Measurements from ENCODE around the gene EXOC4.

EXOC4 gene

GRCh38 chr7:133724148-133724547 lies 471.3 kb downstream of the EXOC4 start:
- no peak for DNase-seq

GRCh38 chr7:133724694-133725093 lies 471.8 kb downstream of the EXOC4 start:
- no peak for DNase-seq

GRCh38 chr7:133727476-133728214 lies 474.8 kb downstream of the EXOC4 start:
- DNase-seq: no peak

GRCh38 chr7:133730360-133730759 lies 477.5 kb downstream of the EXOC4 start:
- no peak for DNase-seq

GRCh38 chr7:133733401-133733800 lies 480.5 kb downstream of the EXOC4 start:
- DNase-seq: no peak

- DNase-seq: no peak
These were observed 482.3 kb downstream of the EXOC4 start for GRCh38 chr7:133735222-133735621.

- DNase-seq: no peak
These were observed 486.9 kb downstream of the EXOC4 start for GRCh38 chr7:133739817-133740216.

- no peak for DNase-seq
These were observed 488.2 kb downstream of the EXOC4 start for GRCh38 chr7:133741078-133741477.

GRCh38 chr7:133741703-133742102 lies 488.8 kb downstream of the EXOC4 start:
- no peak for DNase-seq

- no peak for DNase-seq
These were observed 490.0 kb downstream of the EXOC4 start for GRCh38 chr7:133742709-133743538.

- no peak for DNase-seq
These were observed 491.6 kb downstream of the EXOC4 start for GRCh38 chr7:133744451-133744850.

- DNase-seq: no peak
These were observed 493.4 kb downstream of the EXOC4 start for GRCh38 chr7:133746305-133746704.

- no peak for DNase-seq
These were observed 494.0 kb downstream of the EXOC4 start for GRCh38 chr7:133746847-133747246.

GRCh38 chr7:133748443-133749407 lies 495.8 kb downstream of the EXOC4 start:
- no peak for DNase-seq

- DNase-seq: no peak
These were observed 497.4 kb downstream of the EXOC4 start for GRCh38 chr7:133750287-133750686.

GRCh38 chr7:133751079-133751478 lies 498.2 kb downstream of the EXOC4 start:
- no peak for DNase-seq

- no peak for DNase-seq
These were observed 500.6 kb downstream of the EXOC4 start for GRCh38 chr7:133753513-133753912.

- DNase-seq: no peak
These were observed 501.8 kb downstream of the EXOC4 start for GRCh38 chr7:133754708-133755107.

- DNase-seq: no peak
These were observed 503.0 kb downstream of the EXOC4 start for GRCh38 chr7:133755901-133756300.

GRCh38 chr7:133761443-133761842 lies 508.6 kb downstream of the EXOC4 start:
- DNase-seq: no peak

- no peak for DNase-seq
These were observed 510.3 kb downstream of the EXOC4 start for GRCh38 chr7:133763076-133763640.

GRCh38 chr7:133769668-133770067 lies 516.8 kb downstream of the EXOC4 start:
- no peak for DNase-seq

Measured in CD4-positive, alpha-beta T cell treated with Interleukin-21 for 1 hour (primary cell).